ENCODE measurements around the gene TSSK2. TPM values are rescaled to one million over a fixed set of nuclear protein-coding genes. Genes with fewer than 3 reads are reported as not detected.
"Not testable (repeated sequence)": the region's sequence is repeated elsewhere in the genome, so short reads cannot be mapped to it uniquely, and the experiment has no call there.

TSSK2 gene
- polyA plus RNA-seq, 4 donors = 0.15 TPM; not detected in 3

- no peak for DNase-seq (ENCODE audit: low read depth in 4 of 4, low spot score in 3 of 4)
These were observed 7.3 kb downstream of the TSSK2 start for GRCh38 chr22:19138217-19139000.

GRCh38 chr22:19139001-19139356, 7.9 kb downstream of the TSSK2 start:
- DNase-seq (ENCODE audit: low read depth in 4 of 4, low spot score in 3 of 4) = no peak

- no peak for DNase-seq (ENCODE audit: low read depth in 4 of 4, low spot score in 3 of 4)
These were observed 8.9 kb downstream of the TSSK2 start for GRCh38 chr22:19139974-19140373.

GRCh38 chr22:19142394-19142793, 11.3 kb downstream of the TSSK2 start:
- no peak for DNase-seq (ENCODE audit: low read depth in 4 of 4, low spot score in 3 of 4)

GRCh38 chr22:19143212-19143611, 12.1 kb downstream of the TSSK2 start:
- no peak for DNase-seq (ENCODE audit: low read depth in 4 of 4, low spot score in 3 of 4)

GRCh38 chr22:19143967-19144400, 12.9 kb downstream of the TSSK2 start:
- no peak for DNase-seq (ENCODE audit: low read depth in 4 of 4, low spot score in 3 of 4)

- DNase-seq (ENCODE audit: low read depth in 4 of 4, low spot score in 3 of 4) = no peak
These were observed 15.3 kb downstream of the TSSK2 start for GRCh38 chr22:19146215-19146968.

GRCh38 chr22:19147195-19147780, 16.2 kb downstream of the TSSK2 start:
- DNase-seq (ENCODE audit: low read depth in 4 of 4, low spot score in 3 of 4) = no peak

GRCh38 chr22:19148417-19149046, 17.4 kb downstream of the TSSK2 start:
- DNase-seq (ENCODE audit: low read depth in 4 of 4, low spot score in 3 of 4) = no peak

- no peak for DNase-seq (ENCODE audit: low read depth in 4 of 4, low spot score in 3 of 4)
These were observed 18.2 kb downstream of the TSSK2 start for GRCh38 chr22:19149047-19149883.

- no peak for DNase-seq (ENCODE audit: low read depth in 4 of 4, low spot score in 3 of 4)
These were observed 18.9 kb downstream of the TSSK2 start, which contains the start of gene GSC2 for GRCh38 chr22:19149991-19150390. TSS of gene GSC2 (minus strand) at chr22:19150292. CDS start at chr22:19150283, 9 bp downstream.

- DNase-seq (ENCODE audit: low read depth in 4 of 4, low spot score in 3 of 4) = no peak
These were observed 19.6 kb downstream of the TSSK2 start for GRCh38 chr22:19150482-19151328.

- no peak for DNase-seq (ENCODE audit: low read depth in 4 of 4, low spot score in 3 of 4)
These were observed 20.5 kb downstream of the TSSK2 start for GRCh38 chr22:19151329-19152191.

- DNase-seq (ENCODE audit: low read depth in 4 of 4, low spot score in 3 of 4) = no peak
These were observed 22.1 kb downstream of the TSSK2 start for GRCh38 chr22:19152942-19153883.

- DNase-seq (ENCODE audit: low read depth in 4 of 4, low spot score in 3 of 4) = not testable (repeated sequence)
These were observed 25.0 kb downstream of the TSSK2 start for GRCh38 chr22:19156109-19156508.

- not testable (repeated sequence) for DNase-seq (ENCODE audit: low read depth in 4 of 4, low spot score in 3 of 4)
These were observed 27.5 kb downstream of the TSSK2 start for GRCh38 chr22:19158649-19159048.

GRCh38 chr22:19164425-19164824, 33.3 kb downstream of the TSSK2 start:
- DNase-seq (ENCODE audit: low read depth in 4 of 4, low spot score in 3 of 4) = no peak

All from left renal pelvis (tissue), 4 donors.